HG03108 (cell line): Measurements from ENCODE around the gene ADAMTS2.

Experiments
- ATAC-seq: cut with Tn5 transposase; IDR thresholded peaks from one replicate; pipeline ENCODE4 v1.9.1; 2021; ENCODE audit warnings: moderate library complexity; ENCODE audit not compliant: unreplicated experiment

The ADAMTS2 gene

DNA sequence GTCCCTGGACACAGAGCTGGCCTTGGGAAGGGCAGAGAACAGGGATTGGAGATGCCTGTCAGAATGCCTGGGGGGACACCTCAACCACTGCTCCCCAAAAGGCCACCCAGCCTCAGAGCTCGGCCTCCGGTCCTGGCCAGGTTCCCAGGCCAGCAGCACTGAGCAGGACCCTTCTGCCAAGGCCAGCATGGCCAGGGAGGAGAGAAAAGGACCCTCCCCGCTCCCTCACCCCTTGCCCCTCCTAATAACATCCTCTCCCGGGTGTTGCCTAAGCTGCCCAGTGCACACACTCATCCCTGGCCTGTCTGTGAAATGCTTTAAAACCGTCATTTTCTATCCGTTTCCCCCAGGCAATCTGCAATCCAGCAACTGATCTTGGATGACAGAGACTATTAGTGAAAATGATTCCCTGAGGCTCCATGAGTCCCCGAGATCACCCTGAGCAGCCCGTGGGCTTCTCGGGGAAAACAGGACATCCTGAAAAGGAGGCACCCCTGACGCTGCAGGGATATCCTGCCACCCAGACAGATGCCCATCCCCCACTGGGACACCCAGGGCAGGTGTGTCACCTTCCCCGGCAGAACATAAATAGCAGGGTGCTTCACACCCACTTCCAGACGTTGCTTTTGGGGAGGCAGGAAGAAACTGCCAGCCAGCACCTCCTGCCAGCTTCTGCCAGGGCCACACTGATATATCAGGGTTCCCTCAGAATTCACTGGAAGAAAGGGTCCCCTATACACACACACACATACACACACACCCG is 75.3 kb downstream of the ADAMTS2 start:
- ATAC-seq: no peak

DNA sequence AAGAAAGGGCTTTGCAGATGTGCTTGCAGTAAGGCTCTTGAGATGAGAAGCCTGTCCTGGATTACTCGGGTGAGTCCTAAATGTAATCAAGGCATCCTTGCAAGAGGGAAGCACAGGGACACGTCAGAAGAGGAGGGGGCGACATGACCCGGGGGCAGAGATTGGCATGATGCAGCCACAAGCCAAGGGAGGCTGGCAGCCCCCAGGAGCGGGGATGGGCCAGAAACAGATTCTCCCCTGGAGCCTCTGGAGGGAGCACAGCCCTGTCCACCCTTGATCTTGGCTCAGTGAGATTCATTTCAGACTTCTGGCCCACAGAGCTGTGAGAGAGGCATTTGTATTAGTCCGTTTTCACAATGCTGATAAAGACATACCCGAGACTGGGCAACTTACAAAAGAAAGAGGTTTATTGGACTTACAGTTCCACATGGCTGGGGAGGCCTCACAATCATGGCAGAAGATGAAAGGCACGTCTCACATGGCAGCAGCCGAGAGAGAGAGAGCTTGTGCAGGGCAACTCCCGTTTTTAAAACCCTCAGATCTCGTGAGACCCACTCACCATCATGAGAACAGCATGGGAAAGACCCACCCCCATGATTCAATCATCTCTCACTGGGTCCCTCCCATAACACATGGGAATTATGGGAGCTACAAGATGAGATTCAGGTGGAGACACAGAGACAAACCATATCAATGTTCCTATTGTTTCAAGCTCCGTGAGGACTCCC is 76.1 kb downstream of the ADAMTS2 start:
- ATAC-seq: no peak

DNA sequence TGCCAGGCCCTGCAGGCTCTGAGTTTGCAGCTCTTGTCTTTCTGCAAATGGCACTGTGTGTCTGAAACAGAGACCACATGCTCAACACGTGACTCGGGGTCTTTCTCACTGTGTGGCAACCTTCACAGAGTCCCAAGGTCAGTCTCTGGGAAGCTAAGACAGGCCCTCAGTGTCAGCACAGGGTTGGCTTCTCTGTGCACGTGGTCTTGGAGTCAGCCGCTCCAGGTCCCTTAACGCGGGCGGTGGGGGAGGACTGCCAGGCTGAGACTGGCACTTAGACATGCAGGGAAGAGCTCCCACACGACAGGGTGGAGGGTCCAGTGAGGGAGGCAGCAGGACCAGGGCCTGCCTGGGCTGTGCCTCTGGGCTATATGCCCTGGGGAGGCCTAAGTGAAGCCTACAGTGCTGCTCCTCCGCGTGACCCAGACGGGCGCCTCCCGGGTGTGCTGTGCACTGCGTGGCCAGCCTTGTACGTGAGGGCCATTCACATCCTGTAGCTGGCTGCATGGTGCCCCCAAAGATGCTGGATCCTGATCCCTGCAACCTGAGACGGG is 76.8 kb downstream of the ADAMTS2 start:
- ATAC-seq: no peak

DNA sequence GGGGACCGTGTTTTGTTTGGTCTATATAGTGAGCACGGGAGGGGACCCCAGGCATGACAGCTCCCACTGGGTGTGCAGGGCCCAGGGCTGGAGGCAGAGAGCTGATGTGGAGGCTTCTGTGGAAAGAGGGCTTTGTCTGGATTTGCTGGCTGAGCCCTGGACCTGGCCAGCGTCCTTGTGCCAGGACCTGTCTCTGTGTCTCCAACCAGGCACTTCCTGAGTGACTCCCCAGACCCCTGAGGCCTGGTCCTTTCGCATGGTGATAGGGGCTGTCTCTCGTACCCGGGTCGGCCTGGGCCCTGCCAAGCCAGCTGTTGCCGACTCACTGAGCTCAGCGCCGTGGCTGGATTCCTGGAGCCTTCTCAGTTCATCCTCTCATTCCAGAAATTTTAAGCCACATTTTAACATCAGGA is 77.6 kb downstream of the ADAMTS2 start:
- ATAC-seq: no peak

DNA sequence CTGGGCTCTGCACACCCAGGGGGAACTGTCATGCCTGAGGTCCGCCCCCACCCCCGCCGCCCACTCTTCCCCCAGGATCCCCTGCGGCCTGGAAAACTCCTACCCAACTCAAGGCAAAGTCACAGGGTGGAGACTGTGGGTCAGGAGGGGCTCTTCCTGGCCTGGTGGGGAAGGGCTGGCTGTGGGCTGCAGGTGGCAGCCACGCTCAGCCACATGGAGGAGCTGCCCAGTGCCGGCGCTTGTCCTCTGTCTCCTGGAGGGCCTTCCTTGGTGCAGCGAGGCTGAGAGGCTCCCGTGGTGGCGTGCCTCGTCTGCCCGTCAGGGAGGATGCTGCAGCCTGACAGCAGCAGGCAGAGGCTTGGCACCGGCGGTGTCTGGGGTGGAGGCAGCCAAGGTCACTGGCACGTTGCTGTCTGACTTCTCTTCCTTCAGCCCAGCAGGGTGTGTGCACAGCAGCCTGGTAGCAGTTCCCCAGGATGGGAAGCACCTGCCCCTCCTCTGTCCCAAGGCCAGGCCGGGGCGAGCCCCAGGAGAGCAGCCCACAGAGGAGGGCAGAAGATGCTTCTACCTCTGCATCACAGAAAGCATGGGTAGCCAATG is 78.1 kb downstream of the ADAMTS2 start:
- no peak for ATAC-seq

DNA sequence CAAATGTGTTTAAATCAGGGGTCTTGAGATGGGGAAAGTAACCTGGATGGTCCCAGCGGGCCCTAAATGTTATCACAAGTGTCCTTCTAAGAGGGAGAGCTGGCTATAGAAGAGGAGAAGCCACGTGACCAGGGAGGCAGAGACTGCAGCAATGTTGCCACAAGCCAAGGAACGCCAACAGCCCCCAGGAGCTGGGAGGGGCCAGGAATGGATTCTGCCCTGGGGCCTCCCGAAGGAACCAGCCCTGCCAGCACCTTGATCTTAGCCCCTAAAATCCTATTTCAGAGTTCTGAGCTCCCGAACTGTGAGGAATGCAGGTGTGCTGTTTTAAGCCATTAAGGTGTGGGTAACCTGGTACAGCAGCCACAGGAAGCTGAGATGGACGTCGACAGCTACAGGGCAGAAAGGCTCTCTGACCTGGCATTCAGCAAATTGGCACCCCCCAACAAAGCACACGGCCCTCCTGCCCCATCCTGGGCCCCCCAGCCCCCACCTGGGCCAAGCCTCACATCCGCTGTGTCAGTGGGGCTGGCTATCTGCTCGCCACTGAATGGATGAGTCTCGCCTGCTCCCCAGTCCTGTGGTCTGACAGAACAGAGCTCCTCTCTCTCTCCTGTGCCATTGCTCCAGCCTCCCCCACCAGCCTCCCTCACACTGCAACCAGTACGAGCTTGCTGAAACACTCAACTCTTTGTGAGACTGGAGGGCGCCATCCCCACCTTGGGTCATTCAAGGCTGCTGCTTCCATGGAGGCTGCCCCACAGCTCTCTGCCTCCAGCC is 78.8 kb downstream of the ADAMTS2 start:
- ATAC-seq: no peak

DNA sequence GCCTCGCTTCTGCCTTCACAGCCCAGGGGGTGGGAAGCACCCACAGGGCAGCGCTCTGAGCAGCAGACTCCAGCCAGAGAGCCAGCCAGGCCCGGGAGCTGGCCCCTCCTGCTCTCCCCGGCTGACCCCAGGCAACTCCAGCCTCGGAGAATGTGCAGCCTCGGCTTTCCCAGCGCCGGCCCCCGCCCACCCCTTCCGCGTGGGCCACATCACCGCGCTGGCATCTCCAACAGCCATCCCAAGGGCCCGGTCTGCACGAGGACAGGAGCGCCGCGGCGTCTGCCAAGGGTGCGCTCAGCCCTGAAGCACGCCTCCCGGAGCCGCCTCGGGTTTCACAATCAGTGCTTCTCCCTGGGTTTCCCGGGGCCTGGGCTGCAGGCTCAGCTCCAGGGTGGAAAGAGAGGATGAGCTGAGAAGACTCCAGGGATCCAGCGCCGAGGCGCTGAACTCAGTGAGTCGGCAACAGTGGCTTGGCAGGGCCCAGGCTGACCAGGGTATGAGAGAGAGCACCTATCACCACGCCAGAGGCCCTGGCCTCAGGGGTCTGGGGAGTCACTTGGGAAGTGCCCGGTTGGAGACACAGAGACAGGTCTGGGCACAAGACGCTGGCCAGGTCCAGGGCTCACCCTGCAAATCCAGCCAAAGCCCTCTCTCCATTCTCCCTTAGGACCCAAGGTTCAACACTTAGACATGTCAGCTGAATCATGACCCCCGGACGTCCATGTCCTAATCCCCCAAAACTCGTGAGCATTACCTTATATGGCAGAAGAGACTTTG is 79.6 kb downstream of the ADAMTS2 start:
- ATAC-seq: no peak

DNA sequence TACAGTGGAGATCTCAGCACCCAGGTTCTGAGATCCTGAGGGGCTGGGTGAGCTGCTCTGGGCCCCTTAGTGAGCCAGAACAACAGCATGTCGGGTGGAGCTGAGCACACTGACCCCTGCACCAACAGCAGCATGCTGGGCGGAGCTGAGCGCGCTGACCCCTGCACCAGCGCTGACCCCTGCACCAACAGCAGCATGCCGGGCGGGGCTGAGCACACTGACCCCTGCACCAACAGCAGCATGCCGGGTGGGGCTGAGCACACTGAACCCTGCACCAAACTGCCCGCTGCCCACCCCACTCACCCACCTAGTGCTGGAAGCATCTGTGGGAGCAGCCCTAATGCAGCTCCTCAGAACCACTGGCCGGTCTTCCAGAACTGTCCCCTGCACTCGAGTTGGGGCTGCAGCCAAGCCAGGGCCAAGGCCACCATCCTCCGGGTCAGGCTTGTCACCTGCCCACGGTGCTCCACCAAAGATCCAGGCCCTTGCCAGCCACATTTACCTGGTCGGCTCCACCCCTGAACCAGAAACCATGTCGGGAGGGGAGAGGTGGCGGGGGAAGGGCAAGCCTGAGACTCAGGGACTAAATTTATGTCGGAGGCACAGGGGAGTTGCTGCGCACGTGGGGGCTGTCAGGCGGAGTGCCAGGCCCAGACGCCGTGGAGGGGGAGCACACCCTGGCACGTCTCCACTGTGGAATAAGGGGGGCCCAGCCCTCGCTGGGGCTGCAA is 80.3 kb downstream of the ADAMTS2 start:
- ATAC-seq: no peak

DNA sequence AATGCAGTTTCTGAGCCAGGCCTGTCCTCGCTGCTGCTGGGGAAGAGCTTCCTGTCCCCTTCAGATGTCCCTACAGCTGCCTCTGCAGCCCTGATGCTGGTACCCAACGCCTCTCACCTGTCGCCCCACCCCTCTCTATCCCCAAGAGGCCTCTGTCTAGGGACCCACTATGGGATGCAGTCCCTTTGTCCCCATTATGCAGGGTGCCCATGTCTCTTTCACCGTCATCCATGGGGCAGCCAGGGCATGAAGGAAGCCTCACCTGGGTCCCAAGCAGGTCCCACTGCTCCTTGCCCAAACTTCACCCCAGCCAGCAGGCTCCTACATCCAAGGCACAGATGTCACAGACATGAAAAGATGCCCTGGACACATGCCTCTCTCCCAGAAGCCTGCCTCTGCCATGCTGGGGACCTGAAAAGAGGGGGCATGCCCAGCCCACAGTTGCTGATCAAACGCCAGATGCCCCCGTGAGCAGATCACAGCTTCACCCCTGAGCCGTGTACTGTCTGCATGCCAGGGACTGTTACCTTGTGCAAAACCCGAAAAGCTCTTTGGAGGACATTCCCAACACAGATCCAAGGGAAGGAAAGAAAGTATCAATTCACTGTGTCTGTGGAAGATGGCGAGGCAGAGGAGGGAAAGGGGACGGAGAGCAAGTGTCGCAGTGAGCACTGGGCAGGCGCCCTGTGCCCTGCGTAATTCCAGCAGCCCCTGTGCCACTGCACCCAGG is 81.0 kb downstream of the ADAMTS2 start:
- ATAC-seq: no peak

DNA sequence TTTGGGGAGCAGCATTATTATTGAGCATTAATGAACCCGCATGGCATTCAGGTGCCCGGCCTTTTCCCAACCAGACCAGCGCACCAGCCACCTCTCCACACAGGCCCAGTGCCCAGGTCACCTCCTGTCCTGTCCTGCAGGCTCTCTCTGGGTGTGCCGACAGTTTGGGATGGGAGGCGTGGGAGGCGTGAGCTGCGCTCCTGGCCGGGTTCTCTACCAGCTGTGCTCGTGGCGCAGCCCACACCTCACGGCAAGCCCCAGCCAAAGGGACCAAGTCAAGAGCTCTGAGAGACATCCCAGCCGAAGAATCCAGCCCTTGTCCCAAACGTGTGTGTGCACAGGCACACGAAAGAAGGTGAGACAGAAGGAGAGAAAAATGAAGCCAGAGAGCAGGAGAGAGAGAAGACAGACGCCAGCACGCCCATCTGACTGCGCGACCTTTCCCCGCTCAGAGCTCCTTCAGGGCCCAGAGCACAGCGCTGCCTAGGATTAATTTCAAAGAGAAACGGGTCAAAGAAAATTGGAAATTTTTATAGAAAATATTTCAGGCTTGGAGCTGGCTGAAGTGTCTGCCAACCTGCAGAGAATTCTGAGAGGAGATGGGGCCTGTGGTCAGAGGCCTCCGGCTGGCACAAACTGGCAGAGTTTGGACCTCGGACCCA is 81.7 kb downstream of the ADAMTS2 start:
- no peak for ATAC-seq

DNA sequence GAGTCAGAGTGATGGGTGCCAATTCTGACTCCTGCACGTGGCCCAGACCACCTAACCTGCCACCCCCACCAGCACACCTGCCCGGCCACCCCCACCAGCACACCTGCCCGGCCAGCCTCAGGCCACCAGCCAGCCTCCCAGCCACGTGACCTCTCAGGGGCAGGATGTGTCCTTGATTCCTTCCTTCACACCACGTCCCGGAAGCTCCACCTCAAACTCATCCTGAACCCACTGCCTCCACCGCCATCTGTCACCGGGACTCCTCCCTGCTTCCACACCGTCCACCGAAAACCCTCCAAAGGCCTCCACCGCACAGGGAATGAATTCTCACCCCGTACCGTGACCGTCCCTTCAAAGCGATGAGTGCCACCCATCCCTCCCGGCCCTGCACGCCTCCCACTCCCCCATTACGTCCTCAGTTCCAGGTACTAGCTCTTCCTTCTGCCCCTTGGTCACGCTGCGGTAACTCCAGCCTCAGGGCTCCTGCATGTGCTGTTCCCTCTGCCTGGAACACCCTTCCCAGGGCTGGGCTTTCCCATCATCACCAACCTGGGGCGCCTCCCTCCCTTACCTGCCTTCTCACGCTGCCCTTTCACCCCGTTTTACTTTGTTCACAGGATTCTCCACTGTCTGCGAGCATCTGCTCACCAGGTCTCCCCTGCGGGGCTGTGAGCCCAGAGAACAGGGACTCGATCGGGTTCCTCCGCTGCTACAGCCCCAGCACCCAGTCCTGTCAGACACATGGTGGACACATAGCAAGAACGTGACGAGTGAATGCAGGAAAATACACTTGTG is 82.9 kb downstream of the ADAMTS2 start:
- ATAC-seq: no peak

DNA sequence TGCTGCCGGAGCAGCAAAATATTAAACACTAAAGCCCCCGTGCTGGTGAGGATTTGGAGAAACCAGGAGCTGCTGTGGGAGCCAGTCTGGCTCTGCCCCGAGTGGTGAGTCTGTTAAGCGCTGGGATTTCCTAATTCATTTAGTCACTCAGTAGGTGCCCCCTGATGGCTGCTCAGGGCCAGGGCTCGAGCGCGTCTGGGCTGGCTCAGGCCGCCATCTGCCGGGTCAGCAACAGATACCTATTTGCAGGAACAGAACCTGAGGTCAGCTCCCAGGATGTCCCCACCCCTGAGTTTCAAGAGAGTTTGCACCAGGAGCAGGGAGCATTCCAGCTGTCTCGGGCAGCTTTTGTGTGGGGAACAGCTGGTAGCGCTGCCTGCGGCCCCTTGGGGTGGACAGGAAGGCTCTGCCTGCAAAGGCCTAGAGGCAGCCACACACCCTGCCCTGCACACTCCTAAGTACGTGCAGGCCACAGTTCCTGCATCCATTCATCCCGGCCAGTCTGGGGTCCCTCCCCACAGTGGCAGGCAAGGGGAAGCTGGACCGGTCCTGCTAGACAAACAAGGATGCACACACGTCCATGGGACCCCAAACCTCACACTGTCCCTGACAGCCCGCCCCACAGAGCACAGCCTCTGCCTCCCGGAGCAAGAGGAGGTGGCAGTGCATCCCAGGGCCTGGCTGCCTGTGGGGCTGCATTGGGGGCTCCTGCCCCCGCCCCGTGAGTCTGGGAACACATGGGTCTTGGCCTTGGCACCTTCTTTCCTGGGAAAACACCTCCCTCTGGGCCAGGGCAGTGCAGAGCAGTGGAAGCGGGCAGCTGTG is 83.7 kb downstream of the ADAMTS2 start:
- no peak for ATAC-seq

DNA sequence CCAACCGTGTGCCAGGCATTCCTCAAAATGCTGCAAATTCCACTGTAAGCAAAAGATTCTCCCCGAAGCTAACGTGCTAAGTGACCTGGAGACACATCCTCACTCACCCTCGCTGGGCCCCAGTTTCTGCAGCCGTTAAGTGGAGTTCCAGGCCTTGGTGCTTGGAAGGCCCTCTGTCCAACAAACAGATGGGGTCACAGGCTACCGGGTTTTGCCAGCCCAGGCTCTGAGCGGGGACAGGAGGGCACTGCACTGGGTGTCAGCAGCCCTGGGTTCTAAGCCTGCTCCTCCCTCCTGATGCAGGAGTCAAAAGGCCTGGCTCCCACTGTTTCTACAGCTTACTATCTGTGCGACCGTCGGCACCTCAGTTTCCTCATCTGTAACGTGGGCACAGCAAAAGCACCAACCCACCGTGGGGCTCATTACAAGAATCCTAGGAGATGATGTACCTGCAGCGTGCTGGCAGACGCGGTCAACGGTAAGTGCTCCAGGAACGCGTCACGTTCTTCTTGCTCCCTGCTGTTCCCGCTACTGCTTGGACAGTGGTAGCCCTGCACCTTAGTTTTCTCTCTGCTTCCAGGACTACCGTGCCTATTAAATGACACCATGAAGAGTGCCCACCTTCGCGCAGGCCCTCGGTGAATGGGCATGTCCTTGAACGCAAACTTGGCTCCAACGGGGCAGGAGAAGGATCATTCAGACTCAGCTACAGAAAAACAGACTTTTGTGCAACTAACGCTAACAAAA is 84.8 kb downstream of the ADAMTS2 start:
- ATAC-seq: no peak

DNA sequence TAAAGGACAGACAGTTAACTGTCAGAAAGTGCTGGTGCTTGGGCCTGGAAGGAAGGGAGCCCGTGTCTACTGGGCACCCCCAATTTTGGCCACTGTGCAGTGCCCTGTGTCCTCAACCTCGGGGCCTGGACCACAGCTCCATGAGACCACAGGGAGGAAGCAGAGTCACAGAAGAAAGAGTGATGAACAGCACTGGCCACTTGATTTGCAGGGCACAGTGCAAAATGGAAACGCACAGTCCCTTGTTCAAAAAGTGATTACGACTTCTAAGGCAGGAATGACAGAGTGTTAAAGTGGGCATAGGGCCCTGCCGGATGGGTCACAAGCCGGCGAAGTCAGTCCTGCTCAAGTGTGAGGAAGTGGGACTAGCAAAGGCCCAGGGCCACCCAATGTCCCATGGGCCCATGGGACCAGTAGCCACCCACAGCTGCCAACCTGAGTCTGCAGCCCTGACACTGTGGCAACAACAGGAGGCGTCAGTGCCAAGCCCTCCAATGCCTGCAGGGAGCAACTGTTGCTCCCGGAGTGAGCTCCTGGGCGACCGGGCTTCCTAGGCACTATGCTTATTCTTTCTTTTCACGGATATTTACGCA is 85.4 kb downstream of the ADAMTS2 start:
- no peak for ATAC-seq

DNA sequence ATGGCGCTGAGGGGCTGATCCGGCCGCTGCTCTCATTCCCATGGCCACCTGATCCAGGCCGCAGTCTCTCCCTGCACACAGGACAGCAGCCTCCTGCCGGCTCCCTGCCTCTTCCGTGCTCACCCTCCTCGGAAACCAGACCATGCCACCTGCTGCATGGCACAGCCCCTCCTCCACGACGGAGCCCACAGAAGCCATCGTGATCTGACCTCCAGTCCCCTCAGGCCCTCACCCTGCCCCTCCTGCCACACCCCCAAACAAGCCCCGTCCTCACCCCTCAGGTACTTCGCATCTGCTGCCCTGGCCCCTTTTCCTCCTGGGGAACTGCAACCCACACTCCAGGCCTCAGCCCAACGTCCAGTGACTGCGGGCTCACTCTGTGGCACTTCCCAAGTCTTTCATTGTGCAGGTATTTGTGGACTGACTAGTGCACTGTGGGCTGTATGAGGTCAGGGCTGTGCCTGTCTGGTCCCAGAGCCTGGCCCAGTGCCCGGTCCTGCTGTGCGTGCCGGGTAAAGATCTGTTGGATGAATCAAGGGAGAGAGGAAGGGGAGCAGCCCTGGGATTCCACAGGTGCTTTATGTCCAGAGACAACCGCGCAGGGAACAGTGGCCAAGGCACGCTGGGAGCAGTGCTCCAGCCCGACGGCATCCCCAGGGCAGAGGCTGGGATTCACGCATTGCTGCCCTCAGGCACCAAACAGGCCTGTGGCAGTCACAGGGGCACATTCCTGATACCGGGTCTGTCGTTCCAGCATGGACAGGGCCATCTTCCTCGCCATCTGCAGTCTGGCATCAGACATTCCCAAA is 86.1 kb downstream of the ADAMTS2 start:
- no peak for ATAC-seq
